Muscle layer of duodenum (tissue), 2 donors: ENCODE data around the gene PCDHA7.
"Not testable (repeated sequence)": the region's sequence is repeated elsewhere in the genome, so short reads cannot be mapped to it uniquely, and the experiment has no call there.

ENCODE experiments used
- H3K27ac ChIP-seq: one replicate; pipeline ENCODE4 v1.7.0; 2013; ENCODE audit warnings: mild to moderate bottlenecking, low read length
- H3K27me3 ChIP-seq: one replicate; pipeline ENCODE4 v1.7.0; 2013; ENCODE audit warnings: low read depth, mild to moderate bottlenecking, control low read depth, low read length
- H3K36me3 ChIP-seq, 2 donors: one replicate each; pipeline ENCODE4 v1.7.0; 2013; ENCODE audit warnings: low read length in 2 of 2, control low read depth in 1 of 2, mild to moderate bottlenecking in 1 of 2; ENCODE audit not compliant: insufficient read depth in 2 of 2, control insufficient read depth in 1 of 2
- H3K4me1 ChIP-seq, 2 donors: one replicate each; pipeline ENCODE4 v1.7.0; 2013; ENCODE audit warnings: low read length in 2 of 2, mild to moderate bottlenecking in 2 of 2, control low read depth in 1 of 2, moderate library complexity in 1 of 2; ENCODE audit not compliant: insufficient read depth in 2 of 2, control insufficient read depth in 1 of 2
- H3K4me3 ChIP-seq, 2 donors: one replicate each; pipeline ENCODE4 v1.7.0; 2013; ENCODE audit warnings: low read length in 2 of 2, low read depth in 1 of 2, mild to moderate bottlenecking in 1 of 2
- H3K9me3 ChIP-seq, 2 donors: one replicate each; pipeline ENCODE4 v1.7.0; 2013; ENCODE audit warnings: low read length in 2 of 2, control low read depth in 1 of 2, mild to moderate bottlenecking in 1 of 2; ENCODE audit not compliant: control insufficient read depth in 1 of 2
- donor health status: healthy.

Gene PCDHA7

GRCh38 chr5:140827704-140828361, 6.2 kb upstream of the PCDHA7 start, which contains the start of gene PCDHA6:
TSS of gene PCDHA6 (plus strand) at chr5:140827960. CDS start at chr5:140828092, 132 bp downstream.
- no peaks in the 10 kb centered on the region for H3K36me3 ChIP-seq
- H3K27ac ChIP-seq: no peak within 1 kb of the TSS
- no peaks in the 10 kb centered on the region for H3K27me3 ChIP-seq
- H3K9me3 ChIP-seq: peaks cover 7 to 37% of the 10 kb centered on the region in 2 donors
- peak within 1 kb of the TSS in 1 of 2 donors; percentile 44 for H3K4me3 ChIP-seq
- no peaks in the 10 kb centered on the region for H3K4me1 ChIP-seq

- peaks cover 7 to 33% of the 10 kb centered on the region in 2 donors for H3K9me3 ChIP-seq
- no peak overlapping the region for H3K27ac ChIP-seq
- peak overlapping the region in 1 of 2 donors; percentile 44 for H3K4me3 ChIP-seq
- no peaks in the 10 kb centered on the region for H3K27me3 ChIP-seq
- no peaks in the 10 kb centered on the region for H3K4me1 ChIP-seq
- H3K36me3 ChIP-seq: no peaks in the 10 kb centered on the region
Measured at GRCh38 chr5:140828362-140828737, 5.7 kb upstream of the PCDHA7 start.

GRCh38 chr5:140829511-140830501, 4.3 kb upstream of the PCDHA7 start:
- not testable (repeated sequence) for H3K36me3 ChIP-seq, H3K27me3 ChIP-seq, H3K4me1 ChIP-seq, H3K27ac ChIP-seq
- peaks cover 7 to 31% of the 10 kb centered on the region in 2 donors for H3K9me3 ChIP-seq
- peak overlapping the region in 1 of 2 donors; percentile 32 for H3K4me3 ChIP-seq

GRCh38 chr5:140834439-140835008, 455 bp downstream of the PCDHA7 start:
- not testable (repeated sequence) for H3K27me3 ChIP-seq, H3K36me3 ChIP-seq, H3K27ac ChIP-seq, H3K4me1 ChIP-seq
- Histone ChIP-seq H3K4me3 (peak overlapping the region in 1 of 2 donors; percentile 30), H3K9me3 (peaks cover 7 to 34% of the 10 kb centered on the region in 2 donors)

- Histone ChIP-seq H3K36me3 (no peaks in the 10 kb centered on the region), H3K27ac (no peak overlapping the region), H3K4me3 (peak overlapping the region in 1 of 2 donors; percentile 20), H3K4me1 (no peaks in the 10 kb centered on the region), H3K27me3 (peaks cover 3% of the 10 kb centered on the region), H3K9me3 (peaks cover 11 to 26% of the 10 kb centered on the region in 2 donors)
Measured at GRCh38 chr5:140835622-140836510, 1.8 kb downstream of the PCDHA7 start.

GRCh38 chr5:140840978-140841962, 7.2 kb downstream of the PCDHA7 start, which contains the start of gene PCDHA8:
TSS of gene PCDHA8 (plus strand) at chr5:140841187. CDS start at chr5:140841322, 135 bp downstream.
- peaks cover 0 to 4% of the 10 kb centered on the region in 2 donors for H3K4me1 ChIP-seq
- H3K27ac ChIP-seq: no peak within 1 kb of the TSS
- H3K4me3 ChIP-seq: peak within 1 kb of the TSS in 1 of 2 donors; percentile 42
- peaks cover 4 to 7% of the 10 kb centered on the region in 2 donors for H3K9me3 ChIP-seq
- H3K36me3 ChIP-seq: no peaks in the 10 kb centered on the region
- peaks cover 3% of the 10 kb centered on the region for H3K27me3 ChIP-seq

- no peaks in the 10 kb centered on the region for H3K36me3 ChIP-seq
- no peak overlapping the region for H3K27ac ChIP-seq
- peaks cover 4% of the 10 kb centered on the region in 2 donors for H3K9me3 ChIP-seq
- H3K4me3 ChIP-seq: no peak overlapping the region
- H3K4me1 ChIP-seq: peaks cover 0 to 4% of the 10 kb centered on the region in 2 donors
- H3K27me3 ChIP-seq: peaks cover 3% of the 10 kb centered on the region
Measured at GRCh38 chr5:140842798-140843733, 9.0 kb downstream of the PCDHA7 start.

- not testable (repeated sequence) for H3K9me3 ChIP-seq, H3K36me3 ChIP-seq, H3K4me3 ChIP-seq, H3K4me1 ChIP-seq, H3K27ac ChIP-seq, H3K27me3 ChIP-seq
Measured at GRCh38 chr5:140848139-140849102, 14.4 kb downstream of the PCDHA7 start, which contains the start of gene PCDHA9. TSS of gene PCDHA9 (plus strand) at chr5:140848382. CDS start at chr5:140848496, 114 bp downstream.
